ENCODE results near the gene SLC40A1. TPM values are rescaled to one million over a fixed set of nuclear protein-coding genes. Genes with fewer than 3 reads are reported as not detected.

The SLC40A1 gene
- total RNA-seq, 2 donors from 2014 or later: 43.6 to 183 TPM

DNA sequence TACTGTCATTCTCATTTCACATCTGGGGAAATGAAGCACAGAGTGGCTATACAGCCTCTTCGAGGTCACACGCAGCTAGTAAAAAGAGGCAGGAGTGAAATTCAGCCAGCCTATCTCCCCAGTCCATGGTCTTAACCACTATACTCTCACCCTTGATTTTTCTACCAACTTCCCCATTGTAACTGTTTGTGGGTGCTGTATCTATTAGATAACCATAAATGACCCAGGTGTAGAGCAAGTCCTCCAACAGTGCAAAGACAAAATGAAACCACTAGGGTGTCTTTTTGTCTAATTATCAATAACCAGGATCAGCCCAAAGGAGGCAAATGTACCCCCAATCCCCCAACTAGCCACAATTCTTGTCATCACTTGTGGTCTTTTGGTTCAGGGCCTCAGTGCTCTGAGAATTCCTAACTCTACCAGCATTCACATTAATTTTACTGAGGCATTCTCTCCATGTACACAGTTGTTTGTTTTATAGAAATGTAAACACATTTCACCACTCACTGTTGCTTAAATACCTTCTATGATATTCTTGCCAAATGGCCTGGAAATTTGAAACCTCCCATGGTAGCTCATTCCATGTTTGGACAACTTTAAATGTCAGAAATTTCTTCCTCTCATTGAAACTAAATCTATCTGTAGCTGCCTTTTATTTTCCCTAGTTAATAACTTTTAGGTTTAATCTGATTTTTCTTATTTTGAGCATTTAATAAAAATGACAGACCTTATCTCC lies 58.7 kb downstream of the SLC40A1 start:
- no peak overlapping the region for H3K4me3 ChIP-seq
- TF ChIP-seq, protein P1, sequence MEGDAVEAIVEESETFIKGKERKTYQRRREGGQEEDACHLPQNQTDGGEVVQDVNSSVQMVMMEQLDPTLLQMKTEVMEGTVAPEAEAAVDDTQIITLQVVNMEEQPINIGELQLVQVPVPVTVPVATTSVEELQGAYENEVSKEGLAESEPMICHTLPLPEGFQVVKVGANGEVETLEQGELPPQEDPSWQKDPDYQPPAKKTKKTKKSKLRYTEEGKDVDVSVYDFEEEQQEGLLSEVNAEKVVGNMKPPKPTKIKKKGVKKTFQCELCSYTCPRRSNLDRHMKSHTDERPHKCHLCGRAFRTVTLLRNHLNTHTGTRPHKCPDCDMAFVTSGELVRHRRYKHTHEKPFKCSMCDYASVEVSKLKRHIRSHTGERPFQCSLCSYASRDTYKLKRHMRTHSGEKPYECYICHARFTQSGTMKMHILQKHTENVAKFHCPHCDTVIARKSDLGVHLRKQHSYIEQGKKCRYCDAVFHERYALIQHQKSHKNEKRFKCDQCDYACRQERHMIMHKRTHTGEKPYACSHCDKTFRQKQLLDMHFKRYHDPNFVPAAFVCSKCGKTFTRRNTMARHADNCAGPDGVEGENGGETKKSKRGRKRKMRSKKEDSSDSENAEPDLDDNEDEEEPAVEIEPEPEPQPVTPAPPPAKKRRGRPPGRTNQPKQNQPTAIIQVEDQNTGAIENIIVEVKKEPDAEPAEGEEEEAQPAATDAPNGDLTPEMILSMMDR (IDR thresholded peaks at IDR 0.05): no peak
- no peak for DNase-seq
- H3K4me1 ChIP-seq: peaks cover 4% of the 10 kb centered on the region
- peak overlapping the region in 1 of 2 donors; percentile 13 for H3K9ac ChIP-seq (ENCODE audit: low read depth in 2 of 2, low read length in 2 of 2)
- H3K27me3 ChIP-seq: no peaks in the 10 kb centered on the region
- H3K27ac ChIP-seq: peak overlapping the region; percentile 86
- H3K9me3 ChIP-seq: no peaks in the 10 kb centered on the region
- intact Hi-C loops (cut with DNase I): no loop called here
- H3K36me3 ChIP-seq: no peaks in the 10 kb centered on the region

DNA sequence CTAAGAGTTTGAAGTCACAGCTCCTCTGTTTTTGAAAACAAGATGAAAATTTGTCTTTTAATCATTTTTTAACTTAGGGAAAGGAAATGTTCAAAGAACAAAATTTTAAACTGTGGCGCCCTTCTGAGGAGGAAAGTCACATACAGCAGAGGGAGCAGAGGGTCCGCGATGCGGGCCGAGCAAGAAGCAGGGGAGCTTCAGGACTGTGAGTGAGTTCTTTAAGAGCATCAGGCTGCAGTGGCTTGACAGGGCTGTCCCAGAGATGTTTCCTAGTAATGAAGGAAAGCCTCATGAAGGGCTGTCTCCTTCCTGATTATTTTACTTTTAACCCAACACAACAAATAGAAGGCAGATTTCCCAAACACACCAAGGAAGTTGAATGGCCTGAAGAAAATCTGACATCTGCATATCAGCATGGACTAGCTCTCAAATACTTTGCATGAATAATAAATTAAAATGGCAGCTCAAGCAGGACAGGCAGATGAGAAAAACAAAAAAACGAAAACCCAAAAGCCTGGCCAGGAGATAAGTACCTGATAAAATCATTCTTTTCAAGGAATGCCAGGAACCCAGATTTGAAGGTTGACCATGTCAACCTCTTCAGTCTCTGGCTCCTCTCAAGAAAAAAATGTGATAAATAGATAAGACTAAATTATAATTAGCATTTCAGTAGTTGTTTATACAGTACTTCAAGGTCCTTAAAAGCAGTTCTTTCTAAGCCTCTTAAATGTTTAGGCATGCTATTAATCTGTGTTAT lies 60.8 kb downstream of the SLC40A1 start:
- no peak overlapping the region for H3K27ac ChIP-seq
- intact Hi-C loops (cut with DNase I): no loop called here
- H3K27me3 ChIP-seq: no peaks in the 10 kb centered on the region
- H3K9ac ChIP-seq (ENCODE audit: low read depth in 2 of 2, low read length in 2 of 2): no peak overlapping the region
- no peak overlapping the region for H3K4me3 ChIP-seq
- H3K9me3 ChIP-seq: no peaks in the 10 kb centered on the region
- no peaks in the 10 kb centered on the region for H3K36me3 ChIP-seq
- no peak for DNase-seq
- TF ChIP-seq, protein P1 (IDR thresholded peaks at IDR 0.05): no peak
- H3K4me1 ChIP-seq: peaks cover 4% of the 10 kb centered on the region

DNA sequence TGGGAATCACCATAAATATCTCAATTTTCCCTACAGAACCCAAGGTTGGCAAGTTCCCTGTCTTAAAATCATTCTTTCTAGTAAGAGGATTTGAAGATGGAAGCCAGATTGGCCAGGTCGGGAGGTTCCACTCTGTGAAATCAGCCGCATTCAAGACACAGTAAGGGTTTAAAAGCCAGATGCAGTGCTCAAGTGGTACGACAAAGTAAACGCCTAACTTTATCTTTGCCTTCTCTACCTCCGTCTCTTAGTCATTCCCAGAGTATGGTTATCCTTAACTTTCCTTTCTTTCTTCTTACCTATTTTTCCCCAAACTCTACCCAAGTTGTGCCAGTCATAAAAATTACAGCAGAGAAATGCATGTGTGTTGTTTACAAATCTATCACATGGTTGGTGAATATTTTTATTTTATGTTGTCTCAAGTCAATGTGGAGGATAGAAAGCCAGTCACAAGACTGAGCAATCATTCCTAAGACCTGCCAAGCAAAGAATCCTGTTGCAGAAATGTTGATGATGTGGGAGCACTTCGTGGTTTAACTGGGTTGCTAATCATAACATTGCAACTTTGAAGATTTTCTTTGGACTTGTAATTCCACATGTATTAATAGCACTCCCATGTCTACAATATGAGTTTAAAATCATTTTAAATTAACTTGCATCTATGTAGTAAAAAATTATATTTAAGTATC lies 62.6 kb downstream of the SLC40A1 start:
- TF ChIP-seq, protein P1 (IDR thresholded peaks at IDR 0.05): no peak
- no peaks in the 10 kb centered on the region for H3K36me3 ChIP-seq
- no peak overlapping the region for H3K9ac ChIP-seq (ENCODE audit: low read depth in 2 of 2, low read length in 2 of 2)
- no peaks in the 10 kb centered on the region for H3K27me3 ChIP-seq
- peaks cover 4% of the 10 kb centered on the region for H3K4me1 ChIP-seq
- H3K9me3 ChIP-seq: no peaks in the 10 kb centered on the region
- no peak for DNase-seq
- intact Hi-C loops (cut with DNase I): no loop called here
- H3K27ac ChIP-seq: no peak overlapping the region
- no peak overlapping the region for H3K4me3 ChIP-seq

DNA sequence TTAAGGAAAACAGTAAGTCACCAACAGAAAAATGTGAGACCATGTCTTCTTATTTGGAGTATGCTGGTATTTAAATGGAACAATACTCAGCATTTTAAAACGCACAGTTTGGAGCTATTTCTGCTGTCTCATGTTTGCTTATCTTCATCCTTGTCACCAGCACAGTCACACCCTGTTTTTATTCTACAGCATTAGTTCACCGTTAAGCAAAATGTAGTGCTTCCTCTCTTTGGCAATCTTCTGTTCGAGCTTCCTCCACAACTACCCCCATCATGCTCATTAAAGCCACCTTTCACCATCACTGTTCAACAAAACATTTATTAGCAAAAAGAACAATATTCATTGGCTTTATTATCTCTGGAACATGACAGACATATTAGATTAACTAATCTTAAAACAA lies 64.0 kb downstream of the SLC40A1 start:
- H3K4me3 ChIP-seq: no peak overlapping the region
- intact Hi-C loops (cut with DNase I): no loop called here
- TF ChIP-seq, protein P1 (IDR thresholded peaks at IDR 0.05): no peak
- no peak for DNase-seq
- no peaks in the 10 kb centered on the region for H3K36me3 ChIP-seq
- no peaks in the 10 kb centered on the region for H3K4me1 ChIP-seq
- no peaks in the 10 kb centered on the region for H3K27me3 ChIP-seq
- no peak overlapping the region for H3K27ac ChIP-seq
- no peak overlapping the region for H3K9ac ChIP-seq (ENCODE audit: low read depth in 2 of 2, low read length in 2 of 2)
- no peaks in the 10 kb centered on the region for H3K9me3 ChIP-seq

DNA sequence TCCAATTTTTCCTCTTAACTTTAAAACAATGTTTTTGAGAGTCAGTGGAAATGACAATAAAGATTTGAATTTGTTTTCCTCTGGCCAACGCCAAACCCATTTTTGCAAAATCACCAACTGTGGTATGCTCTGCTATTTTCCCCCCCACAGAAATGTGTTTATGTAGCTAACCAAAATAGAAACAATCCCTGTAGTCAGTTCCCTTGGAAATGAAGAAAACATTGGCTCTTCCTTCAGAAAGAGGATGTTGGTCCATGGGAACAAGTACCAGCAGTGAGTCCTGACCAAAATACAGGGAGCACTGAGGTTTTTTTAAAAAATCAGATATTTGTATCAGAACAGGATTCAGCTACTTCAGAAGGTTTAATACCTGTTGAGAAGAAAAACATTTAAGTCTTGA lies 65.3 kb downstream of the SLC40A1 start:
- DNase-seq: no peak

More for the DNA sequence above, 65.3 kb downstream of the SLC40A1 start:
- Histone ChIP-seq H3K9ac (ENCODE audit: low read depth in 2 of 2, low read length in 2 of 2) (no peak overlapping the region), H3K4me3 (no peak overlapping the region), H3K36me3 (no peaks in the 10 kb centered on the region), H3K9me3 (no peaks in the 10 kb centered on the region), H3K4me1 (no peaks in the 10 kb centered on the region), H3K27ac (no peak overlapping the region), H3K27me3 (no peaks in the 10 kb centered on the region)
- TF ChIP-seq, protein P1 (IDR thresholded peaks at IDR 0.05): no peak
- intact Hi-C loops (cut with DNase I): no loop called here
